Neutrophil (primary cell): Measurements from ENCODE around the gene KLK1.

Experiments
- H3K27ac ChIP-seq: fragments of 200-600 bp; sonication (generic); 2 replicates; pipeline ENCODE4 v1.5.1; 2016; ENCODE audit warnings: mild to moderate bottlenecking, moderate library complexity
- H3K27me3 ChIP-seq: fragments of 200-600 bp; sonication (generic); 2 replicates; pipeline ENCODE4 v1.6.0; 2016; ENCODE audit warnings: mild to moderate bottlenecking
- H3K36me3 ChIP-seq: fragments of 200-600 bp; sonication (generic); 2 replicates; pipeline ENCODE4 v1.5.1; 2017
- H3K4me1 ChIP-seq, 2 experiments: fragments of 200-600 bp in 1 of 2; sonication (generic) in 1 of 2; 1 replicate in 1 of 2; 2 replicates in 1 of 2; pipeline versions ENCODE4 v1.5.1 to v1.6.1; 2013 to 2016; ENCODE audit warnings: low read depth in 1 of 2, low read length in 1 of 2, mild to moderate bottlenecking in 1 of 2, moderate library complexity in 1 of 2; ENCODE audit not compliant: control insufficient read depth in 1 of 2, insufficient read depth in 1 of 2
- H3K4me3 ChIP-seq, 2 experiments: fragments of 200-600 bp in 1 of 2; sonication (generic) in 1 of 2; 1 replicate in 1 of 2; 2 replicates in 1 of 2; pipeline ENCODE4 v1.5.1; 2013 to 2016; ENCODE audit warnings: low read depth in 1 of 2, low read length in 1 of 2, mild to moderate bottlenecking in 1 of 2, moderate library complexity in 1 of 2
- H3K9me3 ChIP-seq: fragments of 200-600 bp; sonication (generic); 2 replicates; pipeline ENCODE4 v1.5.1; 2016
- TF ChIP-seq, protein P1 (sequence below): fragments of 200-600 bp; sonication (generic); IDR thresholded peaks from 2 replicates; pipeline ENCODE4 v1.5.1; 2016; ENCODE audit warnings: antibody characterized with exemption

KLK1 gene

DNA sequence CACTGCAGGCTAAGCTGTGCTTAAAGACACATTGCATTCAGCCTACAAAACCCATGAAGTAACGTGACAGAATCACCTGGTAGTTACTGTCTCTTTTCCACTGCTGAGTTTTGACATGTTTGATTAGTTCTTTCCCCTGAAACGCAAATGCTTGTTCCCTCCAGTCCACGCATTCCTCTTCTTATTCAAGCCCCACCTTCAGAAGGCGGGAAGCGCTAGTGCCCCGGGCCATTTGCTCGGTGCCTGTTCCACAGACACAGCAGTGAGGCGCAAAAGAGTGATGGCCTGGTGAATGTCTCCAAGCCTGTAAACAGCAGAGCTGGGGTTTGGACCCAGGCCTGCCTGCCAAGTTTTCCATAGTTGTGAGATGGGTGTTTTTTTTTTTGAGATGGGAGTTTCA is 22.5 kb downstream of the KLK1 start:
- peaks cover 12 to 19% of the 10 kb centered on the region in 2 experiments for H3K4me1 ChIP-seq
- TF ChIP-seq, protein P1, sequence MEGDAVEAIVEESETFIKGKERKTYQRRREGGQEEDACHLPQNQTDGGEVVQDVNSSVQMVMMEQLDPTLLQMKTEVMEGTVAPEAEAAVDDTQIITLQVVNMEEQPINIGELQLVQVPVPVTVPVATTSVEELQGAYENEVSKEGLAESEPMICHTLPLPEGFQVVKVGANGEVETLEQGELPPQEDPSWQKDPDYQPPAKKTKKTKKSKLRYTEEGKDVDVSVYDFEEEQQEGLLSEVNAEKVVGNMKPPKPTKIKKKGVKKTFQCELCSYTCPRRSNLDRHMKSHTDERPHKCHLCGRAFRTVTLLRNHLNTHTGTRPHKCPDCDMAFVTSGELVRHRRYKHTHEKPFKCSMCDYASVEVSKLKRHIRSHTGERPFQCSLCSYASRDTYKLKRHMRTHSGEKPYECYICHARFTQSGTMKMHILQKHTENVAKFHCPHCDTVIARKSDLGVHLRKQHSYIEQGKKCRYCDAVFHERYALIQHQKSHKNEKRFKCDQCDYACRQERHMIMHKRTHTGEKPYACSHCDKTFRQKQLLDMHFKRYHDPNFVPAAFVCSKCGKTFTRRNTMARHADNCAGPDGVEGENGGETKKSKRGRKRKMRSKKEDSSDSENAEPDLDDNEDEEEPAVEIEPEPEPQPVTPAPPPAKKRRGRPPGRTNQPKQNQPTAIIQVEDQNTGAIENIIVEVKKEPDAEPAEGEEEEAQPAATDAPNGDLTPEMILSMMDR, result no peak
- H3K9me3 ChIP-seq, result no peaks in the 10 kb centered on the region
- peaks cover 32% of the 10 kb centered on the region for H3K36me3 ChIP-seq
- H3K27ac ChIP-seq, result no peak overlapping the region
- no peaks in the 10 kb centered on the region for H3K27me3 ChIP-seq
- no peak overlapping the region for H3K4me3 ChIP-seq

DNA sequence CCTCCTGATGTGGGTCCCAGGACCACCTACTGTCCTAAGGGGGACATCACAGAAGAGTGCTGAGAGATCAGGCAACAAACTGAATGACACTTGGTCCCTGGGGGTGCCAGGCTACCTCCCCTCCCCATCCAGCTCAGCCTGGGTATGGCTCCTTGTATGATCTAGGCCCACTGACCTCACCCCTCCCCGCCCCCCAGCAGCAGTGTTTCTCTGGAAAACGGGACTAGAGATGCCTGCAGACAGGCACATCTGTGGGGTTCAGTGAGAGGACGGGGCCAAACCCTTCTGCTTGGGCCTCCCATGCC is 24.1 kb downstream of the KLK1 start:
- H3K27ac ChIP-seq, result no peak overlapping the region
- H3K4me3 ChIP-seq, result no peak overlapping the region
- H3K36me3 ChIP-seq, result peaks cover 41% of the 10 kb centered on the region
- H3K9me3 ChIP-seq, result no peaks in the 10 kb centered on the region
- peaks cover 12 to 15% of the 10 kb centered on the region in 2 experiments for H3K4me1 ChIP-seq
- TF ChIP-seq, protein P1, result no peak
- no peaks in the 10 kb centered on the region for H3K27me3 ChIP-seq

GRCh38 chr19:50798659-50799546 is 24.7 kb downstream of the KLK1 start:
- Histone ChIP-seq H3K36me3 (peaks cover 41% of the 10 kb centered on the region), H3K27ac (no peak overlapping the region), H3K4me3 (no peak overlapping the region), H3K4me1 (peaks cover 10 to 14% of the 10 kb centered on the region in 2 experiments), H3K27me3 (no peaks in the 10 kb centered on the region), H3K9me3 (no peaks in the 10 kb centered on the region)
- TF ChIP-seq, protein P1, result no peak

GRCh38 chr19:50797781-50798658 is 25.6 kb downstream of the KLK1 start:
- Histone ChIP-seq H3K27me3 (no peaks in the 10 kb centered on the region), H3K4me3 (no peak overlapping the region), H3K9me3 (no peaks in the 10 kb centered on the region), H3K36me3 (peaks cover 41% of the 10 kb centered on the region), H3K27ac (no peak overlapping the region), H3K4me1 (peaks cover 1 to 5% of the 10 kb centered on the region in 2 experiments)
- TF ChIP-seq, protein P1, result no peak

- H3K9me3 ChIP-seq, result no peaks in the 10 kb centered on the region
- peaks cover 41% of the 10 kb centered on the region for H3K36me3 ChIP-seq
- H3K27me3 ChIP-seq, result no peaks in the 10 kb centered on the region
- no peaks in the 10 kb centered on the region for H3K4me1 ChIP-seq
- no peak overlapping the region for H3K4me3 ChIP-seq
- TF ChIP-seq, protein P1, result no peak
- H3K27ac ChIP-seq, result no peak overlapping the region
Measured at GRCh38 chr19:50797429-50797780, 26.2 kb downstream of the KLK1 start.
